Nephron (organoid): ENCODE results near the gene CSNK1E.

ENCODE experiments used
- H3K27ac Mint-ChIP-seq, 3 experiments: 2 replicates each; pipeline ENCODE4 v1.8.0; 2020; ENCODE audit warnings: mixed read lengths in 3 of 3, mild to moderate bottlenecking in 2 of 3, moderate library complexity in 1 of 3
- H3K27me3 Mint-ChIP-seq: 2 replicates; pipeline ENCODE4 v1.8.0; 2021; ENCODE audit warnings: low read depth, mild to moderate bottlenecking, moderate library complexity, mixed read lengths
- H3K36me3 Mint-ChIP-seq: 2 replicates; pipeline ENCODE4 v1.8.0; 2020; ENCODE audit warnings: low read depth, mixed read lengths
- H3K4me1 Mint-ChIP-seq: 2 replicates; pipeline ENCODE4 v1.8.0; 2020; ENCODE audit warnings: mixed read lengths
- H3K4me3 Mint-ChIP-seq, 3 experiments: 2 replicates each; pipeline ENCODE4 v1.8.0; 2020; ENCODE audit warnings: mild to moderate bottlenecking in 3 of 3, mixed read lengths in 3 of 3, moderate library complexity in 2 of 3
- H3K9me3 Mint-ChIP-seq: 2 replicates; pipeline ENCODE4 v1.8.0; 2020; ENCODE audit warnings: mixed read lengths
- TF ChIP-seq, protein P1 (sequence below), 3 experiments: fragments of 200-600 bp; sonication (generic); IDR thresholded peaks; one replicate each; pipeline ENCODE4 v1.5.0; 2021; ENCODE audit warnings: antibody characterized with exemption in 3 of 3; ENCODE audit not compliant: unreplicated experiment in 3 of 3

CSNK1E gene

DNA sequence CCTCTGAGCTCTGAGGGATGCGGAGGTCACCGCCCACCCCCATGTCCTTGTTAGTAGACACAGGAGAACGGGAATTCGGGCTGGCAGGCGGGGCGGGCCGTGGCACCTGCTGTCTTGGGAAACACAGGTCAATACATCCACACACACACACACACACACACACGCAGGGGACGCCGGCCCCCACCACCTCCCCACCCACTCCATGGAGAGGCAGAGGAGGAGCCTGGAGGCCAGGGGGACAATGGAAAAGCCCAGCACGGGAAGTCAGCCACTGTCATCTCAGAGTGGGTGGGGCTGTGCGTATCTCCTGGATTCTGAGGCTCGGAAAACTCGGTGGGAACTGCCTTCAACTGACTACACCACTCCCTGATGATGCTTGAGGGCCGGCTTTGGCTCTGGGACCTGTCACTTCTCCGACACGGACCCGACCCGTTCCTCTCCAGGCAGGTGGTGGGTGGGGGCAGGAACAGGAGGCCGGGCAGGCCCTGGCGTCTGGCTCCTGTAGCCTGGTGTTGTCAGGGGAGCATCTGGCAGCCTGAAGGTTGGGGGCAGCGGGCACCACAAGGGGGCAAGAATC is 25.9 kb downstream of the CSNK1E start:
- Mint-ChIP-seq H3K36me3 (peaks cover 37% of the 10 kb centered on the region), H3K4me1 (no peaks in the 10 kb centered on the region), H3K27ac (peak overlapping the region in 1 of 3 experiments; percentile 30), H3K27me3 (no peaks in the 10 kb centered on the region), H3K4me3 (no peak overlapping the region), H3K9me3 (no peaks in the 10 kb centered on the region)
- TF ChIP-seq, protein P1, sequence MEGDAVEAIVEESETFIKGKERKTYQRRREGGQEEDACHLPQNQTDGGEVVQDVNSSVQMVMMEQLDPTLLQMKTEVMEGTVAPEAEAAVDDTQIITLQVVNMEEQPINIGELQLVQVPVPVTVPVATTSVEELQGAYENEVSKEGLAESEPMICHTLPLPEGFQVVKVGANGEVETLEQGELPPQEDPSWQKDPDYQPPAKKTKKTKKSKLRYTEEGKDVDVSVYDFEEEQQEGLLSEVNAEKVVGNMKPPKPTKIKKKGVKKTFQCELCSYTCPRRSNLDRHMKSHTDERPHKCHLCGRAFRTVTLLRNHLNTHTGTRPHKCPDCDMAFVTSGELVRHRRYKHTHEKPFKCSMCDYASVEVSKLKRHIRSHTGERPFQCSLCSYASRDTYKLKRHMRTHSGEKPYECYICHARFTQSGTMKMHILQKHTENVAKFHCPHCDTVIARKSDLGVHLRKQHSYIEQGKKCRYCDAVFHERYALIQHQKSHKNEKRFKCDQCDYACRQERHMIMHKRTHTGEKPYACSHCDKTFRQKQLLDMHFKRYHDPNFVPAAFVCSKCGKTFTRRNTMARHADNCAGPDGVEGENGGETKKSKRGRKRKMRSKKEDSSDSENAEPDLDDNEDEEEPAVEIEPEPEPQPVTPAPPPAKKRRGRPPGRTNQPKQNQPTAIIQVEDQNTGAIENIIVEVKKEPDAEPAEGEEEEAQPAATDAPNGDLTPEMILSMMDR (IDR thresholded peaks at IDR 0.05; ENCODE audit: unreplicated experiment in 3 of 3), result no peak

DNA sequence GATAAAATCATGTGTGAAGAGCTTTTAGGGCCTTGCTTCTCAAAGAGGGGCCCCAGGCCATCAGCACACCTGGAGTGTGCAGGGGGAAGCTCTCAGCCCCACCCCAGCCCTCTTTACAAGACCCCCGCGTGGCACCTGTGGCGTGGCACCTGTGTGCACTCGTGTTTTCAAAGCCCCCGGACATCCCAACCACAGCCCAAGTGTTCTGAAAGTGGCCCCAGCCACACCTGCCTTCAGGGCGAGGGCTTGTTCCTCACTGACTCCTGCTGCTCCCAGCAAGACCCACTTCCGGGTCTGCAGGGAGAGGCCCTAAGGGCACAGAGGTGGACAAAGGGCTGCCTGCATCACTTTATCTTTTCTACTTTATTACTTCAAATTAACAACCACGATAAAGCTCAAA is 26.9 kb downstream of the CSNK1E start:
- Mint-ChIP-seq H3K4me1 (no peaks in the 10 kb centered on the region), H3K27ac (no peak overlapping the region), H3K9me3 (no peaks in the 10 kb centered on the region), H3K4me3 (no peak overlapping the region), H3K27me3 (no peaks in the 10 kb centered on the region), H3K36me3 (peaks cover 37% of the 10 kb centered on the region)
- TF ChIP-seq, protein P1 (IDR thresholded peaks at IDR 0.05; ENCODE audit: unreplicated experiment in 3 of 3), result no peak

DNA sequence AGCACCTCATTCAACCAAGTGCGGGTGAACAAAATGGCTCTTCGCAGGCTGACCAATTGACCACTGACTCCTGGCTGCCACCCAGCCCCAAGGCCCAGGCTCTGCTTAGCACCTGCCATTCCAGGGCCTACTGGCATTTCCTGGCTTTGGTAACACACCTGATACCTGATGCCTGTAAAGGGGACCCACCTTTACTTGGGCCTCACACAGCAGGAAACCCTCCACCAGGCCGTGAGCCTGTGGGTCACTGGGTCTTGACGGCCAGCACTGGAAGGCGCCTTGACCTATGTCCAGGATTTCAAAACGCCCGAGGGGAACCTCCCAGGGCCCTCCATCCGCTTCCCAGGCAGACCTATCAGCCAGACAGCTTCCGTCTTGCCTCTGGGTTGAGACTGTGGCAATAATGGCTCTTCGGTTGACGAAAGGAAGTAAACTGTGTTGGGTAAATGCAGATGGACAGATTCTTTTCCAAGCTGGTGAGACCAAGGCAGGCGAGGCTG is 27.6 kb downstream of the CSNK1E start:
- Mint-ChIP-seq H3K27me3 (no peaks in the 10 kb centered on the region), H3K4me3 (no peak overlapping the region), H3K36me3 (peaks cover 33% of the 10 kb centered on the region), H3K9me3 (no peaks in the 10 kb centered on the region), H3K27ac (peak overlapping the region in 2 of 3 experiments; percentile 14 to 56), H3K4me1 (no peaks in the 10 kb centered on the region)
- TF ChIP-seq, protein P1 (IDR thresholded peaks at IDR 0.05; ENCODE audit: unreplicated experiment in 3 of 3), result no peak

DNA sequence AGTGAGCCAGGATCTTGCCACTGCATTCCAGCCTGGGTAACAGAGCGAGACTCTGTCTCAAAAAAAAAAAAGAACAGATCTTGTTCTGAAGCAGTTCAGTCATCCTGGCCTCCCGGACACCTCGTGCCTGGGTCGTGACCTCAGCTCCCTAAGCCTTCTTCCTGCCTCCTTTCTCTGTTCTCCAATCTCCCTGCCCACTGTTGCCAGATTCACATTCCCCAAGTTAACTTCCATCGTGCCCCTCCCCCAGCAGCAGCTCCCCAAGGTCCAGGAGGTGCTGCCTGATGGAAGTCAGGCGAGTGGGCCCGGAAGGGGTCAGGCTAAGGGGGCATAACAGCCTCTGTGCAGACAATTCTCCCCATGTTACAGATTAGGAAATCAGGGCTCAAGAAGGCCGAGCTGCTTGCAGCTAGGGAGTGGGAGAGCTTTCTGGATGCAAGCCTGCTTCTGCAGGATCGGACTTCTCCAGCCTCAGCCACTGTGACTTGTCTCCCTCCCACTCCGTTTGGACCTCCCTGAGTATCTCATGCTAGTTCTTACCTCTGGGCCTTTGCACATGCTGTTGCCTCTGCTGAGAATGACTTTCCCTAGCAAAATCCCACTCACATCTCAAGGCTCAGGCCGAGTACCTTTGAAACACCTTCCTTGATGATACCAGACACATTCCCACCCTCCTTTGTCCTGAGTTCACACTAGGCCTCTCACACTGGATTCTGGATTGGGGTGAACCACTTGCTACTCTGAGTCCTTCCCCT is 30.1 kb downstream of the CSNK1E start:
- no peak overlapping the region for H3K4me3 Mint-ChIP-seq
- H3K27ac Mint-ChIP-seq, result peak overlapping the region in 1 of 3 experiments; percentile 69
- TF ChIP-seq, protein P1 (IDR thresholded peaks at IDR 0.05; ENCODE audit: unreplicated experiment in 3 of 3), result no peak
- H3K36me3 Mint-ChIP-seq, result peaks cover 19% of the 10 kb centered on the region
- no peaks in the 10 kb centered on the region for H3K9me3 Mint-ChIP-seq
- peaks cover 4% of the 10 kb centered on the region for H3K27me3 Mint-ChIP-seq
- H3K4me1 Mint-ChIP-seq, result peaks cover 5% of the 10 kb centered on the region

DNA sequence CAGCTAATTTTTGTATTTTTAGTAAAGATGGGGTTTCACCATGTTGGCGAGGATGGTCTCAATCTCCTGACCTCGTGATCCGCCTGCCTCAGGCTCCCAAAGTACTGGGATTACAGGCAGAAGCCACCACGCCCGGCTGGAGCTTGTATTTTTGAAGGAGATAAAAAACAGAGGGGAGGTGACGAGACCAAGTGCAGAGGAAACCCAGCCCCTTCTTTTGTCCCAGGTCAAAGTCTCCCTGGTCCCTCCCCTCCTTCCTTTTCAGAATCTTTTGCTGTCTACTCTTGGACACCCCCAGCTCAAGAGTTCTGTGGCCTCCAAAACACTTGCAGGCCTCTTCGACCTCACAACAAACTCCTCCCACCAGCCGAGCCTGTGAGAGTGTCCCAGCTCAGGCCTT is 32.2 kb downstream of the CSNK1E start:
- TF ChIP-seq, protein P1 (IDR thresholded peaks at IDR 0.05; ENCODE audit: unreplicated experiment in 3 of 3), result no peak
- H3K4me3 Mint-ChIP-seq, result no peak overlapping the region

More for the DNA sequence above, 32.2 kb downstream of the CSNK1E start:
- peaks cover 11% of the 10 kb centered on the region for H3K36me3 Mint-ChIP-seq
- peaks cover 4% of the 10 kb centered on the region for H3K27me3 Mint-ChIP-seq
- peaks cover 5% of the 10 kb centered on the region for H3K4me1 Mint-ChIP-seq
- H3K9me3 Mint-ChIP-seq, result no peaks in the 10 kb centered on the region
- no peak overlapping the region for H3K27ac Mint-ChIP-seq
